Measurements from ENCODE around the gene UBE4B. TPM values are rescaled to one million over a fixed set of nuclear protein-coding genes. Genes with fewer than 3 reads are reported as not detected.
"Not testable (repeated sequence)": the region's sequence is repeated elsewhere in the genome, so short reads cannot be mapped to it uniquely, and the experiment has no call there.

Gene UBE4B
- polyA plus RNA-seq, 4 donors, result 47.9 to 60.4 (median 53.0) TPM

DNA sequence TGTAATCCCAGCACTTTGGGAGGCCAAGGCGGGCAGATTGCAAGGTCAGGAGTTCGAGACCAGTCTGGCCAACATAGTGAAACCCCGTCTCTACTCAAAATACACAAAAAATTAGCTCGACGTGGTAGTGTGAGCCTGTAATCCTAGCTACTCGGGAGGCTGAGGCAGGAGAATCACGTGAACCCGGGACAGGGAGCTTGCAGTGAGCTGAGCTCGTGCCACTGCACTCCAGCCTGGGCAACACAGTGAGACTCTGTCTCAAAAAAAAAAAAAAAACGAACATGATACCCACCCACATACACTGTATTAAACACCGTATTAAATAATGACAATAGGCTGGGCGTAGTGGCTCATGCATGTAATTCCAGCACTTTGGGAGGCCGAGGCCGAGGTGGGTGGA, 172.4 kb downstream of the UBE4B start:
- DNase-seq (ENCODE audit: low read depth in 4 of 4, low spot score in 2 of 4), result not testable (repeated sequence)

GRCh38 chr1:10207810-10208209, 175.1 kb downstream of the UBE4B start:
- no peak for DNase-seq (ENCODE audit: low read depth in 4 of 4, low spot score in 2 of 4)

GRCh38 chr1:10208537-10208936, 175.8 kb downstream of the UBE4B start:
- DNase-seq (ENCODE audit: low read depth in 4 of 4, low spot score in 2 of 4), result no peak

DNA sequence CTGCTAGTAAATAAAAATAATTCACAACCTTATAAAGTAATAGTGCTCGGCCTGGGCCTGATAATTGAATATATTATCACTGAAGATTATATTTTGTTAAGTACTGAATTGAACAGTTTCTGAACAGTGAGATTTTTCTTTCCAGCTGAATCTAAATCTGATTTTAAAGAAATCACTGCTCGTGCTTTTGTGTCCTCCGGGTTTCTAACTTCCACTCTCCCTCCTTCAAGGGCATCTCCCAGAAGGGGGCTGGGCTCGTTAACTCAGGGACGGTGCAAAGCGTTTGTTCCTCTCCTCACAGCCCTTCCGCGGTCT, 176.8 kb downstream of the UBE4B start:
- DNase-seq (ENCODE audit: low read depth in 4 of 4, low spot score in 2 of 4), result no peak

GRCh38 chr1:10209905-10210810, 177.4 kb downstream of the UBE4B start, which contains the start of gene KIF1B:
TSS of gene KIF1B (plus strand) at chr1:10210570. CDS start at chr1:10232329, 21,759 bp downstream.
- peak; percentile 89 to 96 (median 95) for DNase-seq (ENCODE audit: low read depth in 4 of 4, low spot score in 2 of 4)

GRCh38 chr1:10210841-10211804, 178.4 kb downstream of the UBE4B start:
- peak; percentile 64 to 78 (median 71) for DNase-seq (ENCODE audit: low read depth in 4 of 4, low spot score in 2 of 4)

- DNase-seq (ENCODE audit: low read depth in 4 of 4, low spot score in 2 of 4), result peak in 1 of 4 donors; percentile 67
Measured at GRCh38 chr1:10211805-10212410, 179.2 kb downstream of the UBE4B start.

- DNase-seq (ENCODE audit: low read depth in 4 of 4, low spot score in 2 of 4), result no peak
Measured at GRCh38 chr1:10212476-10212875, 179.7 kb downstream of the UBE4B start.

- DNase-seq (ENCODE audit: low read depth in 4 of 4, low spot score in 2 of 4), result no peak
Measured at GRCh38 chr1:10213186-10213705, 180.5 kb downstream of the UBE4B start.

GRCh38 chr1:10216090-10216749, 183.5 kb downstream of the UBE4B start:
- DNase-seq (ENCODE audit: low read depth in 4 of 4, low spot score in 2 of 4), result no peak

- DNase-seq (ENCODE audit: low read depth in 4 of 4, low spot score in 2 of 4), result no peak
Measured at GRCh38 chr1:10217748-10218441, 185.1 kb downstream of the UBE4B start.

GRCh38 chr1:10220200-10220599, 187.4 kb downstream of the UBE4B start:
- DNase-seq (ENCODE audit: low read depth in 4 of 4, low spot score in 2 of 4), result no peak

- not testable (repeated sequence) for DNase-seq (ENCODE audit: low read depth in 4 of 4, low spot score in 2 of 4)
Measured at GRCh38 chr1:10220657-10221056, 187.9 kb downstream of the UBE4B start.

DNA sequence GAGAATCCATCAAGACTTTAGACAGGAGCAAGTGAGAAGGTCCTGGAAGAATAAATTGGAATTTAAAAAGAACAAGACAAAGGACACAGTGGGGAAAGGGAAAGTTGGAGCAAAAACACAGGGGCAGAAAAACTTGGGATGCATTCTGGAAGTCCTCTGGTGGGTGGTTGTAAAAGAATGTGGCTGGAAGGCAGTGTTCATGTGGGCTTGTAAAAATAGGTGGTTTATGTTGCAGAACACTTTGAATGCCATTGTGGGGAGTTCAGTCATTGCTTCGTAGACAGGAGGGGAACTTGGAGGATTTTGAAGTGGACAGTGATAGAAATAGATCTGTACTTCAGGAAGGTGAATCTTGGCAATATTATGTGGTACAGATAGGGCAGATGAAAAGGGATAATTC, 192.8 kb downstream of the UBE4B start:
- DNase-seq (ENCODE audit: low read depth in 4 of 4, low spot score in 2 of 4), result no peak

DNA sequence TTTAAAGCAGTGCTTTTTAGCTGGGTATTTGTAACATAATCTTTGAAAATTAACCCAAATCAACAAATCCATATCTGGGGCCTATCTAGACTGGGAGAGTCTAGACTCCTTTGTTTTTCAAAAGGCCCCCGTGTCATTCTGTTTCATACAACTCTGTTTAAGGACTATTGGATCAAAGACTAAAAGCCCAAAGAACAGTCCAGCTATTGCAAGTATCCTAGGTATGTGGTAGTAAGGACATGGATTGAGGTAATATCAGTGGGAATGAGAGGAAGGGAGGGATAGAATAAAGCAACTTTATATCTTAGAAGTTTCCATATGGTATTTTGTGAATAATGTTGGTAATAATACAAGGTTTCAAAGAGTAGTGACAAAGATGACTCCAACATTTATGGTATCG, 195.8 kb downstream of the UBE4B start:
- DNase-seq (ENCODE audit: low read depth in 4 of 4, low spot score in 2 of 4), result no peak

GRCh38 chr1:10229903-10230302, 197.1 kb downstream of the UBE4B start:
- DNase-seq (ENCODE audit: low read depth in 4 of 4, low spot score in 2 of 4), result no peak

Measured in left renal cortex interstitium (tissue), 4 donors.